ENCODE results near the gene SRSF6.
"Not testable (repeated sequence)": the region's sequence is repeated elsewhere in the genome, so short reads cannot be mapped to it uniquely, and the experiment has no call there.

The SRSF6 gene

DNA sequence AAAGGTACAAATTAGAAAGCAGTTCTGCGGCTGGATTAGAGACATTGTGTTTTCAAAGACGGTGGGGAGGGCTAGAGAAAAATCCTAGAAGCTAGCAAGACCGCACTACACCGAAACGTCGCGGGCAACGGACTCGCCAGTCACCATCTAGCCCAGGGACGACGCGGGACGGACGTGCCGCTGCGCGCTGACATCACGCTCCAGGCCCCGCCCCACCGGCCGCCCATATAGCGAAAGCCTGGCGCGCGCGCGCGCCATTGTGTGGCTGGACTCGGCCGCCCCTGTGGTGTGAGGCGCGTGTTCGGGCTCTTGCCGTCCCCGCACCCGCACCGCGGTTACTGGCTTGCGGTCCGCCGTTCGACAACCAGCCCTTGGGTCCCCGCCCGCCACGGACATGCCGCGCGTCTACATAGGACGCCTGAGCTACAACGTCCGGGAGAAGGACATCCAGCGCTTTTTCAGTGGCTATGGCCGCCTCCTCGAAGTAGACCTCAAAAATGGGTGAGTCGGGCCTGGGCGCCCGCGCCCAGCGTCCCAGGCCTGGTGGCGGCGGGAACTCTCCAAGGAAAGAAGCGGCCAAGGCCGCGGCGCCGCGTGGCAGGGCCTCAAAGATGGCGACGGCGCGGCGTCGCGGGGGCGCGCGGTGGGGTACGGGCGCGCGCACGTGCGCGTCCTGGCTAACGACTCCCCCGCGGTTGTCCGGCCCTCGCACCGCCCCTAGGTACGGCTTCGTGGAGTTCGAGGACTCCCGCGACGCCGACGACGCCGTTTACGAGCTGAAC lies at the start of gene SRSF6:
SRSF6 (plus strand) TSS at position 257 of the 782 bp plus-strand sequence; CDS start at position 395, 138 bp downstream.
- peak; percentile 96 for DNase-seq

DNA sequence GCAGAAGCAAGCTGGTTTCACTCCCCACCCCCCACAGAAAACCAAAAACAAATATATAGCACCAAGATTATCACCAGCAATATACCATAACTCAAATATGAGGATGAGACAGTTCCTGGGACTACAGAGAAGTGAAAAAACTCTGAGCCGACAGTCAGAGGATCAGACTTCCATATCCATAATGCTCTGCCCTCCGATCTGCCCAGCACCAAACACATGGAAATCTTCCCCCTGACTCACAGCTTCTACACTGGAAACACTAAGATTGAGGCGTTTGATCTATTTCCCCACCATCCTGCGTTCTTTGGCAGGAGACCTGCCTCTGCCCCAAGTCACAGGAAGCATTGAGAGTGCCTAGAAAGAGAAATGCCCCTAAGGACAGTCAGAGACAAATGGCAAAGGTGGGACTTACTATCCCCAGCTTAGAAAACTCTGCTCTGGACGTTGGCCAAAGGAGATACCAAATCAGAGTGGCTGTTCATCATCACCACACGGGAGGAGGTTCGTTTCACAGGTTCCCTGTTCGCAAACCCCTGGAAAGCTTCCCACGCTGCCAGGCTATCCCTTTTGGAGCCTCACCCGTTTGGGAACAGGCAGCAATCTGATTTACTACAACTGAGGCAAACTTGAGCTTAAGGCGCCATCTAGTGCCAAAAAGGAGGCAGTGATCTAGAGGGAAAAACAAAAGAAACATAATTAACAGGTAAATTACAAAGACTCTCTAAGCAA lies 48.7 kb upstream of the SRSF6 start:
- no peak for DNase-seq

DNA sequence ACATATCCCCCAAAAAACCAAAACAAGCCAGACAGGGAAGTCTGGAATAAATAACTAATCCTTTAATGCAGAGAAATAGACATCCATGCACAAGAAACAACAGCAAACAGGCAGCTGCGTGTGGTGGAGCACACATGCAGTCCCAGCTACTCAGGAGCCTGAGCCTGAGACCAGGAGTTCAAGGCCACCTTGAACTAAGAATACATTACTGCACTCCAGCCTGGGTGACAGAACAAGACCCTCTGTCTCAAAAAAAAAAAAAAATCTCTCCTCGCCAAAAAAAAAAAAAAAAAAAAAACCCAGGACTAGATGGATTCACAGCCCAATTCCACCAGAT lies 48.2 kb upstream of the SRSF6 start:
- no peak for DNase-seq

DNA sequence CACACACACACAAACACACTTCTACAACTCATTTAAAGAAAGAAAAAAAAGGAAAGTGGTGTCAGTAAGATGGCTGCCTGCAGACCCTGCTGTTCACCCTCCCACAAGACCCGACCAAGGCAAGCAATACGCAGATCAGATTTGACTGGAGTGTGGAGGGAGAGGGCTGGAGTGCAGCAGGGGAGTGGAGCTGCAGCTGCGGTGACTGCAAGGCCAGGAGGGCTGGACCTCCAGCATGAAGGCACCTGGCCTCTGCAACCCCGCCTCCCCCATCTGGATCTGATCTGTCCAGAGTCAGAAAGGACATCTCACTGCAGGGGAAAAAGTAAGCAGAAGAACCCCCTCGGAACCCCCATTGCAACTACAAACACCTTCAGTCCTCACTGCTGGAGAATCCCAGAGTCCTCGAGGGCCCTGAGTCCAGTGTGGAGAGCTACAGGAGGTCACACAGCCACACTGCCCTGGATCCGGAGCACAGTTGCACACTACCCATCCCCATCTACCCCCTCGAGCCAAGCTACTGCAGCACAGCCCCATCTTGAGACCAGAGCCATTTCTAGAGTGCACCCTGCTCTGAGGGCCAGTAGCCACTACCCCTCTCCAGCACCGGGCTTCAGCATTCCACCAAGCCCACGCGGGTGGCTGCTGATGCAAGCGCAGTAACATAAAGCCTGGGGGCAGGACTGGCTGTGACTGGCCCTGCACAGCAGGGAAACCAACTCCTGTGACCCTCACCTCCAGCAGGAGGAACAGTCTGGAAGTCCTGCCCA lies 41.9 kb upstream of the SRSF6 start:
- DNase-seq, result no peak

- DNase-seq, result no peak
Measured at GRCh38 chr20:43416591-43417228, 41.0 kb upstream of the SRSF6 start.

DNA sequence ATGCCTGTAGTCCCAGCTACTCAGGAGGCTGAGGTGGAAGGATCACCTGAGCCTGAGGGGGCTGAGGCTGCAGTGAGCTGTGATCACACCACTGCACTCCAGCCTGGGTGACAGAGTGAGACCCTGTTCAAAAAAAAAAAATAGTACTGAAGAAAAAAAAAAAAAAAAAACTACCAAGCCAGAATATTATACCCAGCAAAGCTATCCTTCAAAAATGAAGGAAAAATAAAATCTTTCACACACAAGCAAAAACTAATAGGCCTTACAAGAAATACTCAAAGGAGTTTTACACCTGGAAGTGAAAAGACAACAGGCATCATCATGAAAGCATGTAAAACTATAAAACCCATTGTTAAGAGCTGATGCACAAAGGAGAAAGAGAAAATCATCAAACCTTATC lies 37.5 kb upstream of the SRSF6 start:
- DNase-seq, result no peak

DNA sequence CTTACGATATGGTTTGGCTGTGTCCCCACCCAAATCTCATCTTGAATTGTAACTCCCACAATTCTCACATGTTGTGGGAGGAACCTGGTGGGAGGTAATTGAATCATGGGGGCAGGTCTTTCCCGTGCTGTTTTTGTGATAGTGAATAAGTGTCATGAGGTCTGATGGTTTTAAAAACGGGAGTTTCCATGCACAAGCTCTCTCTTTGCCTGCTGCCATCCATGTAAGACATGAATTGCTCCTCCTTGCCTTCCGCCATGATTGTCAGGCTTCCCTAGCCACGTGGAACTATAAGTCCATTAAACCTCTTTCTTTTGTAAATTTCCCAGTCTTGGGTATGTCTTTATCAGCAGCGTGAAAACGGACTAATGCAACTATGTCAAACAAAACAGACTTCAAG lies 36.8 kb upstream of the SRSF6 start:
- not testable (repeated sequence) for DNase-seq

DNA sequence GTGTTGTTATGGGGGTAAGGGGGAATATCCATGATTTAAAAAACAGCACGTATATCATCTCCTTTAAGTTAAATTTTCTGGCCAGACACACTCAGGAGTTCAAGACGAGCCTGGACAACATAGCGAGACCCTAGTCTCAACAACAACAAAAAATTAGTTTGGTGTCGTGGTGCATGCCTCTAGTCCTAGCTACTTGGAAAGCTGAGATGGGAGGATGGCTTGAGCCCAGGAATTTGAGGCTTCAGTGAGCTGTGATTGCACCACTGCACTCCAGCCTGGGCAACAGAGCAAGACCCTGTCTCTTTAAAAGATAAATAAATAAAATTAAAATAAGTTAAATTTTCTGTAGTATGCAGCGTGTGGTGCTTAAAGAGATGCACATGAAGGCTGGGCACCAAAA lies 31.5 kb upstream of the SRSF6 start:
- DNase-seq, result no peak

- DNase-seq, result no peak
Measured at GRCh38 chr20:43430265-43431133, 27.2 kb upstream of the SRSF6 start.

GRCh38 chr20:43431134-43431519 lies 26.6 kb upstream of the SRSF6 start:
- DNase-seq, result no peak

DNA sequence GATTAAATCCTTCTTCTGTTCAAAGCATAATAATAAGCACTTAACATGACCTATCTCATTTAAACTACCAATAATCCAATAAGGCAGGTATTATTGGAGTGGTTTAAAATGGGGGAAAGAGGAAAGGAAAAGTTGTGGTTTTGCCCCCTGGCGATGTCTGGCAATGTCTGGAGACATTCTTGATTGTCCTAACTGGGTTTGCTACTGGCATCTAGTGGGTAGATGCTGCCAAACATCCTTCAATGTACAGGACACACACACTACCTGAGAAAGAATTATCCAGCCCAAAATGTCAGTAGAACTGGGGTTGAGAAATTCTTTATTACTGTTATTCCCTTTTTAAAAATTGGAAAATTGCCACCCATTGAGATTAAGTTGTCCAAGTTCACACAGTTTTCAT lies 25.2 kb upstream of the SRSF6 start:
- no peak for DNase-seq

GRCh38 chr20:43433250-43433854 lies 24.3 kb upstream of the SRSF6 start:
- DNase-seq, result no peak

DNA sequence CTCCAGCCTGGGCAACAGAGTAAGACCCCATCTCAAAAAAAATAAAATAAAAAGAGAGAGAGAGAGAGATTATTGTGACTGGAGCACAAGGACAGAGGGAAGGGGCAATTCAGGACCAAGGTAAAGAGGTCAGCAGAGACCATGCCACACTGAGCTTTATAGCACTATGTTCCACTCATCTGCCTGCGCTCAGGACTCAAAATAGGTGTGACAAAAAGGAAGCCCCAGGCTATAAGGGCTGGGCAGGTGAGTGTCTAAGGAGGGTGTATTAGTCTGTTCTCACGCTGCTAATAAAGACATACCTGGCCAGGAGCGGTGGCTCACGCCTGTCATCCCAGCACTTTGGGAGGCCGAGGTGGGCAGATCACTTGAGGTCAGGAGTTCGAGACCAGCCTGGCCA lies 23.1 kb upstream of the SRSF6 start:
- DNase-seq, result no peak

GRCh38 chr20:43438578-43439316 lies 18.9 kb upstream of the SRSF6 start:
- DNase-seq, result no peak

- DNase-seq, result no peak
Measured at GRCh38 chr20:43440531-43440930, 17.2 kb upstream of the SRSF6 start.

GRCh38 chr20:43442282-43442880 lies 15.3 kb upstream of the SRSF6 start:
- no peak for DNase-seq

GRCh38 chr20:43444107-43444506 lies 13.6 kb upstream of the SRSF6 start:
- no peak for DNase-seq

DNA sequence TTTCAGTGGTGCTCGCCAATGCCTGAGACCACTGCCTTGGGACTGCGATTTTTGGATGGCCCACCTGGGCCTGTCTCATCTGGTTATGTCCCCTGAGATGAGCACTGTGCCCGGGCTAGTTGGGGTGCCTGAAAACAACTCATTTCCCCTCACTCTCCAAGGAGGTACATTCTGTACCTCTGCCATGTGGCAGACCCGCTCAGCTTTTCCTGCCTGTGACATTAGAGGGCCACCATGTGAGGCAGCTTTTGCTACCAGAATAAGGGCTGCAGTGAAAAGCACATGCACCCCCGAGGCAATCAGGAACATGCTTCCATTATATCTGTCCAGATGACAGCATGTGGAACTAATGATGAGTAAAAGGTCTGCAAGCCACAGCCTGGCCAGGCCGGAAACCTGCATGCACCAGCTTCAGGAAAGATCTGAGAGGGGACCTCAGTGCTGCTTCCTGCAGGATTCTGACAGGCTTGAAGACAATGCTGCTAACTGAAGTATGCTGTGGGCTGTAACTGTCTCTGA lies 11.3 kb upstream of the SRSF6 start:
- no peak for DNase-seq

GRCh38 chr20:43448431-43448747 lies 9.3 kb upstream of the SRSF6 start:
- not testable (repeated sequence) for DNase-seq

- peak; percentile 39 for DNase-seq
Measured at GRCh38 chr20:43448748-43449535, 8.8 kb upstream of the SRSF6 start.
